Testis (tissue), 2 donors: ENCODE results near the gene C2orf76.

Experiments
- POLR2A ChIP-seq: fragments of 450-650 bp; IDR thresholded peaks from one replicate; pipeline ENCODE4 v1.6.1; 2017; ENCODE audit warnings: antibody characterized with exemption, mild to moderate bottlenecking, moderate library complexity
- TF ChIP-seq, protein P1 (sequence below), 3 experiments: fragments of 450-650 bp in 2 of 3; fragments of 200-600 bp in 1 of 3; sonication (generic) in 1 of 3; IDR thresholded peaks; one replicate each; pipeline ENCODE4 v1.5.1; 2016 to 2019; ENCODE audit warnings: antibody characterized with exemption in 3 of 3, mild to moderate bottlenecking in 2 of 3, moderate library complexity in 1 of 3

DNA sequence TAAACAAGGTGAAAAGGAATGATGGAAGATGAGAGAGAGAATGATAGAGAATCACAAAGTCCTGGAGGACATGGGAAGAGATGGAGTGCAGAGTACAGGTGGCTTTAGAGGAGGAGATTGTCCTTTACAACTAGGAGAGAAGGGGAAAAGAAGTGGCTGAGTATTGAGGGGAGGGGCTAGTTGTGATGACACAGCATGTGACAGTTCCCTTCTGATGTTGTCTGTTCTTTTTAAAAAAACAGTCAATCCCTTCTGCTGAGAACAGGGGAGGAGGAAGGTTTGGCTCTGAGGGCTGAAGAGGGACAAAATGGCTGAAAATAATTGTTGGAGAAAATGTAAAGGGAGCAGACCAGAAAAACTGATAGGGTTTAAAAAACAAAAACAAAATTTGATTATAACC, 99.0 kb downstream of the C2orf76 start:
- TF ChIP-seq POLR2A, result no peak
- TF ChIP-seq, protein P1, sequence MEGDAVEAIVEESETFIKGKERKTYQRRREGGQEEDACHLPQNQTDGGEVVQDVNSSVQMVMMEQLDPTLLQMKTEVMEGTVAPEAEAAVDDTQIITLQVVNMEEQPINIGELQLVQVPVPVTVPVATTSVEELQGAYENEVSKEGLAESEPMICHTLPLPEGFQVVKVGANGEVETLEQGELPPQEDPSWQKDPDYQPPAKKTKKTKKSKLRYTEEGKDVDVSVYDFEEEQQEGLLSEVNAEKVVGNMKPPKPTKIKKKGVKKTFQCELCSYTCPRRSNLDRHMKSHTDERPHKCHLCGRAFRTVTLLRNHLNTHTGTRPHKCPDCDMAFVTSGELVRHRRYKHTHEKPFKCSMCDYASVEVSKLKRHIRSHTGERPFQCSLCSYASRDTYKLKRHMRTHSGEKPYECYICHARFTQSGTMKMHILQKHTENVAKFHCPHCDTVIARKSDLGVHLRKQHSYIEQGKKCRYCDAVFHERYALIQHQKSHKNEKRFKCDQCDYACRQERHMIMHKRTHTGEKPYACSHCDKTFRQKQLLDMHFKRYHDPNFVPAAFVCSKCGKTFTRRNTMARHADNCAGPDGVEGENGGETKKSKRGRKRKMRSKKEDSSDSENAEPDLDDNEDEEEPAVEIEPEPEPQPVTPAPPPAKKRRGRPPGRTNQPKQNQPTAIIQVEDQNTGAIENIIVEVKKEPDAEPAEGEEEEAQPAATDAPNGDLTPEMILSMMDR (IDR thresholded peaks at IDR 0.05), result no peak
